A673 (cell line): ENCODE data around the gene GPSM1. TPM values are rescaled to one million over a fixed set of nuclear protein-coding genes. Genes with fewer than 3 reads are reported as not detected.

Experiments
- BruUV-seq: library from RNA; stranded (reverse); fragments of 400-500 nt; replicated peaks from 2 replicates; lab custom pipeline; 2021; lab: Mats Ljungman, UMichigan
- CTCF ChIA-PET: fragments of 300-600 bp; sonication (Branson Sonifier 250); formaldehyde crosslinking; loops from one replicate; lab custom pipeline; 2022; ENCODE audit warnings: antibody characterized with exemption; lab: Charles Lee
- POLR2A ChIA-PET: fragments of 300-600 bp; sonication (Branson Sonifier 250); formaldehyde crosslinking; loops from one replicate; lab custom pipeline; 2022; ENCODE audit warnings: antibody characterized with exemption; ENCODE audit not compliant: low non-redundant PET; lab: Charles Lee
- DNase-seq: peaks from one replicate; pipeline ENCODE4 v3.0.0-alpha.2; 2015; ENCODE audit warnings: low spot score
- H3K27ac ChIP-seq: fragments of 200-600 bp; sonication (generic); 2 replicates; pipeline ENCODE4 v1.5.1; 2016; ENCODE audit warnings: mixed run types, low read depth, mild to moderate bottlenecking, mixed read lengths, antibody characterized with exemption, low read length; ENCODE audit not compliant: poor library complexity, severe bottlenecking
- H3K27me3 ChIP-seq: fragments of 200-600 bp; sonication (generic); replicated peaks from 2 replicates; pipeline ENCODE4 v1.6.1; 2017; ENCODE audit warnings: mixed run types, low read depth, mild to moderate bottlenecking, mixed read lengths, antibody characterized with exemption, low read length; ENCODE audit not compliant: insufficient read depth, poor library complexity
- H3K36me3 ChIP-seq: fragments of 200-600 bp; sonication (generic); 2 replicates; pipeline ENCODE4 v1.6.1; 2016; ENCODE audit warnings: mixed run types, mild to moderate bottlenecking, mixed read lengths, antibody characterized with exemption, low read length; ENCODE audit not compliant: insufficient read depth, poor library complexity, severe bottlenecking
- H3K4me1 ChIP-seq: fragments of 200-600 bp; sonication (generic); 2 replicates; pipeline ENCODE4 v1.6.1; 2017; ENCODE audit warnings: mixed run types, mild to moderate bottlenecking, mixed read lengths, antibody characterized with exemption, low read length; ENCODE audit not compliant: insufficient read depth, poor library complexity, severe bottlenecking
- H3K4me3 ChIP-seq: fragments of 200-600 bp; sonication (generic); 2 replicates; pipeline ENCODE4 v1.5.1; 2016; ENCODE audit warnings: low read depth, mixed run types, mild to moderate bottlenecking, mixed read lengths, low read length; ENCODE audit not compliant: poor library complexity, severe bottlenecking
- H3K9me3 ChIP-seq: fragments of 200-600 bp; sonication (generic); 2 replicates; pipeline ENCODE4 v1.6.1; 2016; ENCODE audit warnings: mixed run types, low read depth, mild to moderate bottlenecking, mixed read lengths, antibody characterized with exemption, low read length; ENCODE audit not compliant: poor library complexity, severe bottlenecking
- EZH2 ChIP-seq: fragments of 200-600 bp; sonication (generic); IDR thresholded peaks from 2 replicates; pipeline ENCODE4 v1.6.1; 2017; ENCODE audit warnings: borderline replicate concordance, low read depth, mild to moderate bottlenecking, mixed read lengths, antibody characterized with exemption, low read length; ENCODE audit not compliant: poor library complexity, severe bottlenecking
- intact Hi-C: fragments of 100-400 bp; cut with micrococcal nuclease; formaldehyde crosslinking; loops from one replicate; pipeline ENCODE4 v1.10.0; 2022; ENCODE audit not compliant: unreplicated experiment
- total RNA-seq: library from RNA; stranded (reverse); gene quantifications from 2 replicates; pipeline ENCODE4 v1.2.3, GENCODE V29; 2021
- TF ChIP-seq, protein P1 (sequence below): fragments of 300-800, 200-600 bp; sonication (generic); conservative IDR thresholded peaks from 2 replicates; pipeline ENCODE4 v1.5.1; 2017; ENCODE audit warnings: low read depth, mild to moderate bottlenecking, antibody characterized with exemption, low read length, moderate library complexity, mixed read lengths

GPSM1 gene
- total RNA-seq, 1 experiment from 2014 or later: 36.4 TPM

- ChIA-PET POLR2A (no interaction called here), CTCF (no interaction called here)
- no peak overlapping the region for H3K4me3 ChIP-seq
- no peaks in the 10 kb centered on the region for H3K9me3 ChIP-seq
- peaks cover 7% of the 10 kb centered on the region for H3K36me3 ChIP-seq
- no peaks in the 10 kb centered on the region for H3K27me3 ChIP-seq
- intact Hi-C loops: no loop called here
- peaks cover 7% of the 10 kb centered on the region for H3K4me1 ChIP-seq
- no peak overlapping the region for H3K27ac ChIP-seq
- no peak for DNase-seq
- no TSS peak for BruUV-seq
- no peak for TF ChIP-seq EZH2
- TF ChIP-seq, protein P1, sequence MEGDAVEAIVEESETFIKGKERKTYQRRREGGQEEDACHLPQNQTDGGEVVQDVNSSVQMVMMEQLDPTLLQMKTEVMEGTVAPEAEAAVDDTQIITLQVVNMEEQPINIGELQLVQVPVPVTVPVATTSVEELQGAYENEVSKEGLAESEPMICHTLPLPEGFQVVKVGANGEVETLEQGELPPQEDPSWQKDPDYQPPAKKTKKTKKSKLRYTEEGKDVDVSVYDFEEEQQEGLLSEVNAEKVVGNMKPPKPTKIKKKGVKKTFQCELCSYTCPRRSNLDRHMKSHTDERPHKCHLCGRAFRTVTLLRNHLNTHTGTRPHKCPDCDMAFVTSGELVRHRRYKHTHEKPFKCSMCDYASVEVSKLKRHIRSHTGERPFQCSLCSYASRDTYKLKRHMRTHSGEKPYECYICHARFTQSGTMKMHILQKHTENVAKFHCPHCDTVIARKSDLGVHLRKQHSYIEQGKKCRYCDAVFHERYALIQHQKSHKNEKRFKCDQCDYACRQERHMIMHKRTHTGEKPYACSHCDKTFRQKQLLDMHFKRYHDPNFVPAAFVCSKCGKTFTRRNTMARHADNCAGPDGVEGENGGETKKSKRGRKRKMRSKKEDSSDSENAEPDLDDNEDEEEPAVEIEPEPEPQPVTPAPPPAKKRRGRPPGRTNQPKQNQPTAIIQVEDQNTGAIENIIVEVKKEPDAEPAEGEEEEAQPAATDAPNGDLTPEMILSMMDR: no peak
Measured at GRCh38 chr9:136333486-136333885, 6.1 kb downstream of the GPSM1 start.

- intact Hi-C loops: no loop called here
- ChIA-PET POLR2A (no interaction called here), CTCF (no interaction called here)
- no TSS peak for BruUV-seq
- Histone ChIP-seq H3K27me3 (no peaks in the 10 kb centered on the region), H3K27ac (no peak overlapping the region), H3K4me3 (no peak overlapping the region), H3K9me3 (no peaks in the 10 kb centered on the region), H3K36me3 (peaks cover 7% of the 10 kb centered on the region), H3K4me1 (no peaks in the 10 kb centered on the region)
- TF ChIP-seq, protein P1: no peak
- TF ChIP-seq EZH2: no peak
- no peak for DNase-seq
Measured at GRCh38 chr9:136334541-136334940, 7.2 kb downstream of the GPSM1 start.

- intact Hi-C loops: no loop called here
- Histone ChIP-seq H3K36me3 (peaks cover 7% of the 10 kb centered on the region), H3K27me3 (no peaks in the 10 kb centered on the region), H3K9me3 (no peaks in the 10 kb centered on the region), H3K4me1 (no peaks in the 10 kb centered on the region), H3K4me3 (no peak overlapping the region), H3K27ac (no peak overlapping the region)
- ChIA-PET CTCF (no interaction called here), POLR2A (no interaction called here)
- no peak for TF ChIP-seq EZH2
- TF ChIP-seq, protein P1: no peak
- no peak for DNase-seq
- BruUV-seq: no TSS peak
Measured at GRCh38 chr9:136335296-136336155, 8.2 kb downstream of the GPSM1 start.
